Fibroblast of lung (primary cell): ENCODE data around the gene TMEM225B. TPM values are rescaled to one million over a fixed set of nuclear protein-coding genes. Genes with fewer than 3 reads are reported as not detected.

ENCODE experiments used
- DNase-seq, 2 donors: peaks; one replicate each; pipeline versions ENCODE4 v3.0.0 to v3.0.0-alpha.2; 2010; ENCODE audit warnings: low read depth in 2 of 2
- H2AFZ ChIP-seq: 2 replicates; pipeline ENCODE4 v1.5.1; 2012; ENCODE audit warnings: low read length, control low read depth, inconsistent platforms
- H3K27ac ChIP-seq: 2 replicates; pipeline ENCODE4 v1.5.1; 2011; ENCODE audit warnings: low read length, control low read depth; ENCODE audit not compliant: insufficient read depth
- H3K27me3 ChIP-seq: 2 replicates; pipeline ENCODE4 v1.5.1; 2011; ENCODE audit warnings: mild to moderate bottlenecking, low read length; ENCODE audit not compliant: control insufficient read depth, insufficient read depth
- H3K36me3 ChIP-seq: 2 replicates; pipeline ENCODE4 v1.5.1; 2011; ENCODE audit warnings: low read length; ENCODE audit not compliant: control insufficient read depth, insufficient read depth
- H3K4me1 ChIP-seq: 2 replicates; pipeline ENCODE4 v1.5.1; 2011; ENCODE audit warnings: low read length; ENCODE audit not compliant: control insufficient read depth, insufficient read depth; ENCODE audit errors: extremely low read depth
- H3K4me2 ChIP-seq: 2 replicates; pipeline ENCODE4 v1.5.1; 2011; ENCODE audit warnings: low read length, control low read depth; ENCODE audit not compliant: insufficient read depth; ENCODE audit errors: extremely low read depth
- H3K4me3 ChIP-seq, 4 experiments: fragments of 200-600 bp in 1 of 4; sonication (generic) in 1 of 4; replicated peaks in 1 of 4; 2 replicates each; pipeline ENCODE4 v1.5.1; 2011 to 2016; ENCODE audit warnings: low read length in 4 of 4, low read depth in 3 of 4, mild to moderate bottlenecking in 3 of 4, control low read depth in 2 of 4, inconsistent platforms in 1 of 4, mixed read lengths in 1 of 4; ENCODE audit not compliant: insufficient read depth in 1 of 4; ENCODE audit errors: control extremely low read depth in 1 of 4
- H3K79me2 ChIP-seq: 2 replicates; pipeline ENCODE4 v1.5.1; 2012; ENCODE audit warnings: mild to moderate bottlenecking, low read length, inconsistent platforms; ENCODE audit not compliant: control insufficient read depth, insufficient read depth
- H3K9ac ChIP-seq: 2 replicates; pipeline ENCODE4 v1.5.1; 2011; ENCODE audit warnings: mild to moderate bottlenecking, low read length, control low read depth; ENCODE audit not compliant: insufficient read depth
- H3K9me3 ChIP-seq: 2 replicates; pipeline ENCODE4 v1.5.1; 2012; ENCODE audit warnings: low read depth, low read length; ENCODE audit not compliant: control insufficient read depth, insufficient read depth
- H4K20me1 ChIP-seq: 2 replicates; pipeline ENCODE4 v1.5.1; 2011; ENCODE audit warnings: low read length; ENCODE audit not compliant: control insufficient read depth, insufficient read depth; ENCODE audit errors: extremely low read depth
- CTCF ChIP-seq, 2 donors: IDR thresholded peaks in 1 of 2; conservative IDR thresholded peaks in 1 of 2; 1 replicate in 1 of 2; 2 replicates in 1 of 2; pipeline ENCODE4 v1.5.1; 2011 to 2012; ENCODE audit warnings: low read length in 2 of 2, control low read depth in 1 of 2, inconsistent platforms in 1 of 2, low read depth in 1 of 2, mild to moderate bottlenecking in 1 of 2
- EZH2 ChIP-seq: IDR thresholded peaks from 2 replicates; pipeline ENCODE4 v1.5.1; 2012; ENCODE audit warnings: low read length, control low read depth, mild to moderate bottlenecking; ENCODE audit errors: missing control alignments
- polyA plus RNA-seq, 2 donors: library from polyadenylated mRNA; depleted of rRNA in 1 of 2; stranded (reverse) in 1 of 2; unstranded in 1 of 2; fragments of >200 nt; gene quantifications; 2 replicates each; pipeline ENCODE4 v1.2.1, GENCODE V29; 2011 to 2012; ENCODE audit warnings: missing spikeins in 1 of 2
- total RNA-seq: library from RNA; depleted of rRNA; stranded (reverse); fragments of >200 nt; gene quantifications from 2 replicates; pipeline ENCODE4 v1.2.1, GENCODE V29; 2014

Gene TMEM225B
- total and polyA plus RNA-seq, 2 donors (not counting 1 experiment from before 2014, with no cell fraction given), result 1.2 to 1.3 TPM

GRCh38 chr7:99599836-99600235, 1.8 kb downstream of the TMEM225B start:
- Histone ChIP-seq H3K4me2 (no peak overlapping the region), H3K4me3 (no peak overlapping the region), H2AFZ (no peak overlapping the region), H4K20me1 (no peaks in the 10 kb centered on the region), H3K9me3 (no peaks in the 10 kb centered on the region), H3K4me1 (no peaks in the 10 kb centered on the region), H3K27ac (no peak overlapping the region), H3K27me3 (no peaks in the 10 kb centered on the region), H3K79me2 (no peaks in the 10 kb centered on the region), H3K9ac (no peak overlapping the region), H3K36me3 (no peaks in the 10 kb centered on the region)
- no peak for DNase-seq
- TF ChIP-seq EZH2 (no peak), CTCF (conservative IDR thresholded peaks at IDR 0.05 in 1 of 2, IDR thresholded peaks at IDR 0.05 in 1 of 2; ENCODE audit: low read depth in 1 of 2, low read length in 2 of 2) (no peak)

- Histone ChIP-seq H3K27ac (no peak overlapping the region), H2AFZ (no peak overlapping the region), H4K20me1 (no peaks in the 10 kb centered on the region), H3K79me2 (no peaks in the 10 kb centered on the region), H3K4me1 (no peaks in the 10 kb centered on the region), H3K9ac (no peak overlapping the region), H3K27me3 (no peaks in the 10 kb centered on the region), H3K4me3 (no peak overlapping the region), H3K4me2 (no peak overlapping the region), H3K9me3 (no peaks in the 10 kb centered on the region), H3K36me3 (no peaks in the 10 kb centered on the region)
- DNase-seq, result no peak
- no peak for TF ChIP-seq EZH2
- no peak for TF ChIP-seq CTCF (conservative IDR thresholded peaks at IDR 0.05 in 1 of 2, IDR thresholded peaks at IDR 0.05 in 1 of 2; ENCODE audit: low read depth in 1 of 2, low read length in 2 of 2)
These were observed 3.7 kb downstream of the TMEM225B start for GRCh38 chr7:99601656-99602310.

DNA sequence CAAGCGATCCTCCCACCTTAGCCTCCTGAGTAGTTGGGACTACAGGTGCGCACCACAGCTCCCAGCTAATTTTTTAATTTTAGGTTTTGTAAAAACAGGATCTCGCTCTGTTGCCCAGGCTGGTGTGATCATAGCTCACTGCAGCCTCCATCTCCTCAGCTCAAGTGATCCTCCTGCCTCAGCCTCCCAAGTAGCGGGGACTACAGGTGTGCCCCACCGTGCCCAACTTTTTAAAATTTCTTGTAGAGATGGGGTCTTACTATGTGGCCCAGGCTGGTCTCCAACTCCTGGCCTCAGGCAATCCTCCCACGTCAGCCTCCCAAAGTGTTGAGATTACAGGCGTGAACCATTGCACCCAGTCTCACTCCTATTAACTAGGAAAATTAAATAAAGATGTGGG, 7.5 kb downstream of the TMEM225B start:
- Histone ChIP-seq H4K20me1 (no peaks in the 10 kb centered on the region), H3K4me1 (no peaks in the 10 kb centered on the region), H3K79me2 (no peaks in the 10 kb centered on the region), H3K9me3 (no peaks in the 10 kb centered on the region), H3K9ac (no peak overlapping the region), H3K27me3 (no peaks in the 10 kb centered on the region), H3K4me2 (no peak overlapping the region), H2AFZ (no peak overlapping the region), H3K36me3 (no peaks in the 10 kb centered on the region), H3K27ac (no peak overlapping the region), H3K4me3 (no peak overlapping the region)
- DNase-seq, result no peak
- TF ChIP-seq CTCF (conservative IDR thresholded peaks at IDR 0.05 in 1 of 2, IDR thresholded peaks at IDR 0.05 in 1 of 2; ENCODE audit: low read depth in 1 of 2, low read length in 2 of 2) (no peak), EZH2 (no peak)
